HEK293 (cell line): ENCODE measurements around the gene MSI1.

Experiments used
- GLI2 ChIP-seq: fragments of 450-650 bp; formaldehyde crosslinking; IDR thresholded peaks from 2 replicates; pipeline ENCODE4; 2017; ENCODE audit warnings: missing biosample characterization, missing genetic modification characterization, low read depth, borderline replicate concordance
- REPIN1 ChIP-seq: fragments of 450-650 bp; formaldehyde crosslinking; IDR thresholded peaks from 2 replicates; pipeline ENCODE4 v1.5.1; 2017; ENCODE audit warnings: missing biosample characterization, missing genetic modification characterization, low read depth
- TCF7L2 ChIP-seq: IDR thresholded peaks from 2 replicates; pipeline ENCODE4 v1.6.1; 2011; ENCODE audit warnings: low read depth, mild to moderate bottlenecking, inconsistent platforms, low read length, moderate library complexity, borderline replicate concordance
- TRIM28 ChIP-seq: IDR thresholded peaks from 2 replicates; pipeline ENCODE4 v1.6.1; 2011; ENCODE audit warnings: low read length, control low read depth, borderline replicate concordance
- ZIC2 ChIP-seq: fragments of 450-650 bp; formaldehyde crosslinking; IDR thresholded peaks from 2 replicates; pipeline ENCODE4 v1.5.1; 2016; ENCODE audit warnings: missing biosample characterization, missing genetic modification characterization
- ZNF211 ChIP-seq: fragments of 450-650 bp; formaldehyde crosslinking; IDR thresholded peaks from 2 replicates; pipeline ENCODE4 v1.5.1; 2016; ENCODE audit warnings: low read depth, missing biosample characterization, missing genetic modification characterization
- ZNF292 ChIP-seq: fragments of 450-650 bp; formaldehyde crosslinking; IDR thresholded peaks from 2 replicates; pipeline ENCODE4 v1.5.1; 2016; ENCODE audit warnings: low read depth, missing biosample characterization, missing genetic modification characterization, borderline replicate concordance
- ZNF335 ChIP-seq: fragments of 450-650 bp; formaldehyde crosslinking; conservative IDR thresholded peaks from 2 replicates; pipeline ENCODE4 v1.5.1; 2016; ENCODE audit warnings: missing biosample characterization, missing genetic modification characterization
- ZNF37A ChIP-seq: fragments of 450-650 bp; IDR thresholded peaks from 2 replicates; pipeline ENCODE4 v1.5.1; 2018; ENCODE audit warnings: missing biosample characterization, missing genetic modification characterization
- ZNF433 ChIP-seq: fragments of 450-650 bp; formaldehyde crosslinking; IDR thresholded peaks from 2 replicates; pipeline ENCODE4 v1.5.1; 2016; ENCODE audit warnings: missing biosample characterization, missing genetic modification characterization, low read depth
- ZNF473 ChIP-seq: fragments of 450-650 bp; formaldehyde crosslinking; IDR thresholded peaks from 2 replicates; pipeline ENCODE4 v1.5.1; 2017; ENCODE audit warnings: missing biosample characterization, missing genetic modification characterization
- ZNF549 ChIP-seq: fragments of 450-650 bp; IDR thresholded peaks from 2 replicates; pipeline ENCODE4 v1.5.1; 2018; ENCODE audit warnings: missing biosample characterization, missing genetic modification characterization, mild to moderate bottlenecking, inconsistent platforms, moderate library complexity
- ZNF561 ChIP-seq: fragments of 450-650 bp; IDR thresholded peaks from 2 replicates; pipeline ENCODE4 v1.5.1; 2018; ENCODE audit warnings: missing biosample characterization, missing genetic modification characterization, borderline replicate concordance
- ZNF626 ChIP-seq: fragments of 450-650 bp; sonication (Bioruptor Pico); formaldehyde crosslinking; IDR thresholded peaks from 2 replicates; pipeline ENCODE4 v1.5.1; 2018; ENCODE audit warnings: missing biosample characterization, missing genetic modification characterization, inconsistent platforms
- ZNF670 ChIP-seq: fragments of 450-650 bp; formaldehyde crosslinking; IDR thresholded peaks from 2 replicates; pipeline ENCODE4 v1.5.1; 2016; ENCODE audit warnings: missing biosample characterization, missing genetic modification characterization, low read depth
- ZNF701 ChIP-seq: fragments of 450-650 bp; formaldehyde crosslinking; IDR thresholded peaks from 2 replicates; pipeline ENCODE4 v1.5.1; 2016; ENCODE audit warnings: missing biosample characterization, missing genetic modification characterization
- ZNF785 ChIP-seq: fragments of 450-650 bp; formaldehyde crosslinking; IDR thresholded peaks from 2 replicates; pipeline ENCODE4 v1.5.1; 2016; ENCODE audit warnings: missing biosample characterization, missing genetic modification characterization
- TF ChIP-seq, protein P1 (sequence below): fragments of 450-650 bp; formaldehyde crosslinking; IDR thresholded peaks from 2 replicates; pipeline ENCODE4 v1.5.1; 2017; ENCODE audit warnings: missing biosample characterization, missing genetic modification characterization
- TF ChIP-seq, protein P2 (sequence below): fragments of 450-650 bp; formaldehyde crosslinking; conservative IDR thresholded peaks from 2 replicates; pipeline ENCODE4 v1.5.1; 2016; ENCODE audit warnings: low read depth, missing biosample characterization, missing genetic modification characterization
- TF ChIP-seq, protein P3 (sequence below): fragments of 450-650 bp; formaldehyde crosslinking; IDR thresholded peaks from 2 replicates; pipeline ENCODE4 v1.5.1; 2017; ENCODE audit warnings: missing biosample characterization, missing genetic modification characterization
- TF ChIP-seq, protein P4 (sequence below): fragments of 450-650 bp; formaldehyde crosslinking; IDR thresholded peaks from 2 replicates; pipeline ENCODE4 v1.5.1; 2016; ENCODE audit warnings: missing biosample characterization, missing genetic modification characterization
- TF ChIP-seq, protein P5 (sequence below): fragments of 450-650 bp; formaldehyde crosslinking; IDR thresholded peaks from 2 replicates; pipeline ENCODE4 v1.5.1; 2017; ENCODE audit warnings: missing biosample characterization, missing genetic modification characterization
- TF ChIP-seq, protein P6 (sequence below): fragments of 450-650 bp; formaldehyde crosslinking; IDR thresholded peaks from 2 replicates; pipeline ENCODE4 v1.5.1; 2017; ENCODE audit warnings: missing biosample characterization, missing genetic modification characterization

Gene MSI1

DNA sequence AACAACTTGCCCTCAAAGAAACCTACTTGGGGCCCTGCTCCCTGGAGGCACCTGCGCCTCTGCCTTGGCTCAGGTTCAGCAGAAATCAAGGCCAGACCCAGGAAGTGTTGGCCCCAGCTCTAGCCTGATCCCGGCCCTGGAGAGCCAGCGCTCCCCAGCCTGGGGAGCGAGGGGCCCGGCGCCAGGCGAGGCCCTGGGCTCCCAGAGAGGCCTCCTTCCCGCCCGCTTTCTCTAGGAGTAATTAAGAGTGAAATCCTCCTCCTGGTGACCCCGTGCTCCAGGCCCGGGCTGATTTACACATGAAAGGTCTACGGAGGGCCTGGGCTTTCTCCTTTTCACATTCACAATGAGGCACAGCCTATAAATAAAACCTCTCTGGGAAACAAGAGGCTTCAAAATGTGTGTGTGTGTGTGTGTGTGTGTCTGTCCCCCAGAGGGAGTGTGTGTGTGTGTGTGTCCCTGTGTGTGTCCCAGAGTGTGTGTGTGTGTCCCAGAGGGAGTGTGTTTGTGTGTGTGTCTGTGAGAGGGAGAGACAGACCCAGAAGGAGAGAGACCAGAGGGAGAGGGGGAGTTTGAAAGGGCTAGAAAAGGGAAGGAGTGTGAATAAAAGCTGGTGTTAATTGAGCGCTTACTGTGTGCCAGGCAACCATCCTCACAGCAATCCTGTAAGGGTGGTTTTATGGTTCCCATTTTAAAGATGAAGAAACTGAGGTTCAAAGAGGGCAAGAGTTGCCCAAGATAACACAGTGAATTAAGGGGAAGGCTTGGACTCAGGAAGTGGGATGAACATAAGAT, 45.1 kb upstream of the MSI1 start (continued):
- TF ChIP-seq ZNF701 (no peak), ZNF785 (tag by site-specific recombination) (0 out of 2 replicates have a peak, but pooled peaks have one; percentile 13), ZNF670 (no peak), TCF7L2 (no peak), ZNF37A (tag by site-specific recombination) (no peak), ZNF561 (tag by site-specific recombination) (no peak), ZNF473 (peak; percentile 47; the same call in 1 of the 2 replicates), ZNF433 (tag by site-specific recombination) (no peak), ZNF211 (tag by site-specific recombination) (no peak), ZNF335 (tag by site-specific recombination) (peak; percentile 53), ZIC2 (tag by site-specific recombination) (no peak), ZNF292 (tag by site-specific recombination) (no peak), REPIN1 (tag by site-specific recombination) (no peak), GLI2 (tag by site-specific recombination) (no peak), ZNF626 (no peak), TRIM28 (no peak), ZNF549 (tag by site-specific recombination) (no peak)
- TF ChIP-seq, protein P1, sequence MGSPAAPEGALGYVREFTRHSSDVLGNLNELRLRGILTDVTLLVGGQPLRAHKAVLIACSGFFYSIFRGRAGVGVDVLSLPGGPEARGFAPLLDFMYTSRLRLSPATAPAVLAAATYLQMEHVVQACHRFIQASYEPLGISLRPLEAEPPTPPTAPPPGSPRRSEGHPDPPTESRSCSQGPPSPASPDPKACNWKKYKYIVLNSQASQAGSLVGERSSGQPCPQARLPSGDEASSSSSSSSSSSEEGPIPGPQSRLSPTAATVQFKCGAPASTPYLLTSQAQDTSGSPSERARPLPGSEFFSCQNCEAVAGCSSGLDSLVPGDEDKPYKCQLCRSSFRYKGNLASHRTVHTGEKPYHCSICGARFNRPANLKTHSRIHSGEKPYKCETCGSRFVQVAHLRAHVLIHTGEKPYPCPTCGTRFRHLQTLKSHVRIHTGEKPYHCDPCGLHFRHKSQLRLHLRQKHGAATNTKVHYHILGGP (tag by site-specific recombination): no peak
- TF ChIP-seq, protein P2, sequence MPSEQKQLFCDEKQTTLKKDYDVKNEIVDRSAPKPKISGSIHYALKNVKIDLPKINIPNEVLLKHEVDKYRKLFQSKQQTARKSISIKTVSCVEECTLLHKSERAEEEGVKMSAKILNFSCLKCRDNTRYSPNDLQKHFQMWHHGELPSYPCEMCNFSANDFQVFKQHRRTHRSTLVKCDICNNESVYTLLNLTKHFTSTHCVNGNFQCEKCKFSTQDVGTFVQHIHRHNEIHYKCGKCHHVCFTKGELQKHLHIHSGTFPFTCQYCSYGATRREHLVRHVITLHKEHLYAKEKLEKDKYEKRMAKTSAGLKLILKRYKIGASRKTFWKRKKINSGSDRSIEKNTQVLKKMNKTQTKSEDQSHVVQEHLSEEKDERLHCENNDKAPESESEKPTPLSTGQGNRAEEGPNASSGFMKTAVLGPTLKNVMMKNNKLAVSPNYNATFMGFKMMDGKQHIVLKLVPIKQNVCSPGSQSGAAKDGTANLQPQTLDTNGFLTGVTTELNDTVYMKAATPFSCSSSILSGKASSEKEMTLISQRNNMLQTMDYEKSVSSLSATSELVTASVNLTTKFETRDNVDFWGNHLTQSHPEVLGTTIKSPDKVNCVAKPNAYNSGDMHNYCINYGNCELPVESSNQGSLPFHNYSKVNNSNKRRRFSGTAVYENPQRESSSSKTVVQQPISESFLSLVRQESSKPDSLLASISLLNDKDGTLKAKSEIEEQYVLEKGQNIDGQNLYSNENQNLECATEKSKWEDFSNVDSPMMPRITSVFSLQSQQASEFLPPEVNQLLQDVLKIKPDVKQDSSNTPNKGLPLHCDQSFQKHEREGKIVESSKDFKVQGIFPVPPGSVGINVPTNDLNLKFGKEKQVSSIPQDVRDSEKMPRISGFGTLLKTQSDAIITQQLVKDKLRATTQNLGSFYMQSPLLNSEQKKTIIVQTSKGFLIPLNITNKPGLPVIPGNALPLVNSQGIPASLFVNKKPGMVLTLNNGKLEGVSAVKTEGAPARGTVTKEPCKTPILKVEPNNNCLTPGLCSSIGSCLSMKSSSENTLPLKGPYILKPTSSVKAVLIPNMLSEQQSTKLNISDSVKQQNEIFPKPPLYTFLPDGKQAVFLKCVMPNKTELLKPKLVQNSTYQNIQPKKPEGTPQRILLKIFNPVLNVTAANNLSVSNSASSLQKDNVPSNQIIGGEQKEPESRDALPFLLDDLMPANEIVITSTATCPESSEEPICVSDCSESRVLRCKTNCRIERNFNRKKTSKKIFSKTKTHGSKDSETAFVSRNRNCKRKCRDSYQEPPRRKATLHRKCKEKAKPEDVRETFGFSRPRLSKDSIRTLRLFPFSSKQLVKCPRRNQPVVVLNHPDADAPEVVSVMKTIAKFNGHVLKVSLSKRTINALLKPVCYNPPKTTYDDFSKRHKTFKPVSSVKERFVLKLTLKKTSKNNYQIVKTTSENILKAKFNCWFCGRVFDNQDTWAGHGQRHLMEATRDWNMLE: no peak
- TF ChIP-seq, protein P3, sequence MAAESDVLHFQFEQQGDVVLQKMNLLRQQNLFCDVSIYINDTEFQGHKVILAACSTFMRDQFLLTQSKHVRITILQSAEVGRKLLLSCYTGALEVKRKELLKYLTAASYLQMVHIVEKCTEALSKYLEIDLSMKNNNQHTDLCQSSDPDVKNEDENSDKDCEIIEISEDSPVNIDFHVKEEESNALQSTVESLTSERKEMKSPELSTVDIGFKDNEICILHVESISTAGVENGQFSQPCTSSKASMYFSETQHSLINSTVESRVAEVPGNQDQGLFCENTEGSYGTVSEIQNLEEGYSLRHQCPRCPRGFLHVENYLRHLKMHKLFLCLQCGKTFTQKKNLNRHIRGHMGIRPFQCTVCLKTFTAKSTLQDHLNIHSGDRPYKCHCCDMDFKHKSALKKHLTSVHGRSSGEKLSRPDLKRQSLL (tag by site-specific recombination): no peak
- TF ChIP-seq, protein P4, sequence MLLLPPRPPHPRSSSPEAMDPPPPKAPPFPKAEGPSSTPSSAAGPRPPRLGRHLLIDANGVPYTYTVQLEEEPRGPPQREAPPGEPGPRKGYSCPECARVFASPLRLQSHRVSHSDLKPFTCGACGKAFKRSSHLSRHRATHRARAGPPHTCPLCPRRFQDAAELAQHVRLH (tag by site-specific recombination): 0 out of 2 replicates have a peak, but pooled peaks have one; percentile 24
- TF ChIP-seq, protein P5, sequence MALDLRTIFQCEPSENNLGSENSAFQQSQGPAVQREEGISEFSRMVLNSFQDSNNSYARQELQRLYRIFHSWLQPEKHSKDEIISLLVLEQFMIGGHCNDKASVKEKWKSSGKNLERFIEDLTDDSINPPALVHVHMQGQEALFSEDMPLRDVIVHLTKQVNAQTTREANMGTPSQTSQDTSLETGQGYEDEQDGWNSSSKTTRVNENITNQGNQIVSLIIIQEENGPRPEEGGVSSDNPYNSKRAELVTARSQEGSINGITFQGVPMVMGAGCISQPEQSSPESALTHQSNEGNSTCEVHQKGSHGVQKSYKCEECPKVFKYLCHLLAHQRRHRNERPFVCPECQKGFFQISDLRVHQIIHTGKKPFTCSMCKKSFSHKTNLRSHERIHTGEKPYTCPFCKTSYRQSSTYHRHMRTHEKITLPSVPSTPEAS: peak; percentile 92
- TF ChIP-seq, protein P6, sequence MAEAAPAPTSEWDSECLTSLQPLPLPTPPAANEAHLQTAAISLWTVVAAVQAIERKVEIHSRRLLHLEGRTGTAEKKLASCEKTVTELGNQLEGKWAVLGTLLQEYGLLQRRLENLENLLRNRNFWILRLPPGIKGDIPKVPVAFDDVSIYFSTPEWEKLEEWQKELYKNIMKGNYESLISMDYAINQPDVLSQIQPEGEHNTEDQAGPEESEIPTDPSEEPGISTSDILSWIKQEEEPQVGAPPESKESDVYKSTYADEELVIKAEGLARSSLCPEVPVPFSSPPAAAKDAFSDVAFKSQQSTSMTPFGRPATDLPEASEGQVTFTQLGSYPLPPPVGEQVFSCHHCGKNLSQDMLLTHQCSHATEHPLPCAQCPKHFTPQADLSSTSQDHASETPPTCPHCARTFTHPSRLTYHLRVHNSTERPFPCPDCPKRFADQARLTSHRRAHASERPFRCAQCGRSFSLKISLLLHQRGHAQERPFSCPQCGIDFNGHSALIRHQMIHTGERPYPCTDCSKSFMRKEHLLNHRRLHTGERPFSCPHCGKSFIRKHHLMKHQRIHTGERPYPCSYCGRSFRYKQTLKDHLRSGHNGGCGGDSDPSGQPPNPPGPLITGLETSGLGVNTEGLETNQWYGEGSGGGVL (tag by site-specific recombination): peak; percentile 44
